LHCN-M2 (cell line): Measurements from ENCODE around the gene MYO19. TPM values are rescaled to one million over a fixed set of nuclear protein-coding genes. Genes with fewer than 3 reads are reported as not detected.
A peak's percentile ranks its signal among the peaks of the same experiment; 100 is the strongest.
"Not testable (repeated sequence)": the region's sequence is repeated elsewhere in the genome, so short reads cannot be mapped to it uniquely, and the experiment has no call there.

ENCODE experiments used
- DNase-seq: peaks from one replicate; pipeline ENCODE4 v3.0.0-alpha.2; 2012; ENCODE audit warnings: low read depth
- total RNA-seq: library from RNA; depleted of rRNA; stranded (reverse); fragments of >200 nt; gene quantifications from 2 replicates; pipeline ENCODE4 v1.2.3, GENCODE V29; 2014

The MYO19 gene
- total RNA-seq, 1 experiment from 2014 or later: 66.8 TPM

DNA sequence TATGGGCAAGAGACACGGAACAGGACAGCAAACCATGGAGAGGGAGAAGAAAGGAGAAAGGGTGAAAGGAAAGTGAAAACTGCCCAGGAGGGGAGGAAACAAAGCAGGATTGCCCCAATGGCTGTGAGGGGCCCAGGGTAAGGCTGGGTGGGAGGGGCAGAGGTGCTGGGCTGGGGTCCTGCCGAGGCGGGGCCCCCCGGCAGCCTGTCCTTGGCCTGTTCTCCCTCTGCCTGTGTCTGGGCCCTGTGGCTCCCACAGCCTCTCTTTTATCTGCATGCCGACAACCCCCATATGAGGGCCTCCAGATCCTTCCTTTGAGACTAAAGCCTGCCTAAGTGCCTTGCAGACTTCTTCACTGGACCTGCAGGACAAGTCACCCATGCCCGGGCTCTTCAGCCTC, 32.7 kb downstream of the MYO19 start:
- no peak for DNase-seq

DNA sequence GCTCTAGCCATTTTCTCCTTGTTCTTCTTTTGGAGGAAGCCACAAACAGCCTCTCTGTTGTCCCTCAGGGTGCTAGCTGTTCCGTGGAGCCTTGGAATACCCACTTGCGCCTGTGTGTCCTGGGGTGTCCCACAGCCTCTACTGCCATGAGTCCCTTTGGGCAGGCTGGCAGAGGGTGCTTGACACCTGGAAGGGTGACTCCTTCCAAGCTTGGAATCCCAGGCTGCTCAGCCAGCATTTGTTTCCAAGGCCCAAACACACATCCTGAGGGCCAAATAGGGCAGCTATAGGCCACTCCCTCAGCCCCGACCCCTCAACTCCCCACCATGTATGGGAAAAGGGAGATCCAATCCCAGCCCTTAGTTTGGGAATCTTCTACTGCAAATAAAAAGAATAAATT, 33.3 kb downstream of the MYO19 start:
- DNase-seq: no peak

GRCh38 chr17:36500745-36501225, 33.9 kb downstream of the MYO19 start:
- no peak for DNase-seq

GRCh38 chr17:36498560-36499300, 35.9 kb downstream of the MYO19 start:
- no peak for DNase-seq

DNA sequence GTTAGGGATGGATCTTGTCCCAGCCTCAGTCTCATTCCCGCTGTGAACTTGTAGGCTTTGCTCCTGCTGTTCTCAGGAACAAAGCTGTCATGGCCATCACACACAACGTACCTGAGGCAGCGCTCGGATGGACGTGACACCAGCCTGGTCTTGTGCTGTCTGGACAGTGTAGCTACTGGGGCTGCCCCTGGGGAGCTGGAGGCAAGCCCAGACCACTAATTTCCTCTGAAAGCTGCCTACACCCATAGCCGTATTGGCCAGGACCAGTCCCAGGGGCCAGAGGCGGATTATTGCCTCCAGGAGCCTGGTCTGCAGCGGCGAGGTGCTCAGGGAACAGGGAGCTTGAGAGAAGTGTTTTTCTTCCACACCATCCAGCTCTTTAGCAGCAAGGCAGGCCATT, 36.5 kb downstream of the MYO19 start:
- no peak for DNase-seq

GRCh38 chr17:36496018-36496789, 38.5 kb downstream of the MYO19 start:
- no peak for DNase-seq

DNA sequence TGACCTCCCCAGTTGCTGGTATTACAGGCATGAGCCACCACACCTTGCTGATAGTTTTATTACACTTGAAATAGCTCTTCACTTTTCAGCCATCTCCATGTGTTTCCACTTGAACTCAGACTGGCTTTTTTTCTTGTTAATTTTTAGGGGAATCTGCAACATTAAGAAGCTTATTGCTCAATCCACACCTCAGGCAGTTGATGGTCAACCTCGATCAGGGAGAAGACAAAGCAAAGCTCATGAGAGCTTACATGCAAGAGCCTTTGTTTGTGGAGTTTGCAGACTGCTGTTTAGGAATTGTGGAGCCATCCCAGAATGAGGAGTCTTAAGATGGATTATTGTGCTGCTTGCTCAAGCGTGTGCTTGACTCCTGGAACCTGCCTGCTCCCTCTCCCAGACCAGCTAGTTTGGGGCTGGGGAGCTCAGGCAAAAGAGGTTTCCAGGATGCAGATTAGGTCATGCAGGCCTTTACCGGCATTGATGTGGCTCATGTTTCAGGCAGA, 39.5 kb downstream of the MYO19 start:
- DNase-seq: no peak

GRCh38 chr17:36494674-36495073, 40.0 kb downstream of the MYO19 start:
- DNase-seq: no peak

DNA sequence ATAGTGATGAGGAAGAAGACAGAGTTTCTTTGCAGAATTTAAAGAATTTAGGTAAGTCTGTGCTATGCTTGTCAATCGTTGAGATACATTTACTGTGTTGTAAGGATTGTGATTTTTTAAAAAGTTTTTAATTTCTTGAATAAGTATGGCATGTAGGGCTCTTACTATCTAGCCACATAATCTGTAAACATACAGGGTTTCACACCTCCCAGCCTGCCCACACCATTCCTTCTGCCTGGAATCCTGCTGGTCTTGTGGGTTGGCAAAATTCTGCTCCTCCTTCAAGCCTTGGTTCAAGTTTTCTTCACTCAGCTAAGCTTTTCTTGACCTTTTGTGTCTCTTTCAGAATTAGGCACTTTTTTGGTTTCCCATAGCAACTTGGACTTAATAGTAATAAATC, 40.7 kb downstream of the MYO19 start:
- DNase-seq: no peak

DNA sequence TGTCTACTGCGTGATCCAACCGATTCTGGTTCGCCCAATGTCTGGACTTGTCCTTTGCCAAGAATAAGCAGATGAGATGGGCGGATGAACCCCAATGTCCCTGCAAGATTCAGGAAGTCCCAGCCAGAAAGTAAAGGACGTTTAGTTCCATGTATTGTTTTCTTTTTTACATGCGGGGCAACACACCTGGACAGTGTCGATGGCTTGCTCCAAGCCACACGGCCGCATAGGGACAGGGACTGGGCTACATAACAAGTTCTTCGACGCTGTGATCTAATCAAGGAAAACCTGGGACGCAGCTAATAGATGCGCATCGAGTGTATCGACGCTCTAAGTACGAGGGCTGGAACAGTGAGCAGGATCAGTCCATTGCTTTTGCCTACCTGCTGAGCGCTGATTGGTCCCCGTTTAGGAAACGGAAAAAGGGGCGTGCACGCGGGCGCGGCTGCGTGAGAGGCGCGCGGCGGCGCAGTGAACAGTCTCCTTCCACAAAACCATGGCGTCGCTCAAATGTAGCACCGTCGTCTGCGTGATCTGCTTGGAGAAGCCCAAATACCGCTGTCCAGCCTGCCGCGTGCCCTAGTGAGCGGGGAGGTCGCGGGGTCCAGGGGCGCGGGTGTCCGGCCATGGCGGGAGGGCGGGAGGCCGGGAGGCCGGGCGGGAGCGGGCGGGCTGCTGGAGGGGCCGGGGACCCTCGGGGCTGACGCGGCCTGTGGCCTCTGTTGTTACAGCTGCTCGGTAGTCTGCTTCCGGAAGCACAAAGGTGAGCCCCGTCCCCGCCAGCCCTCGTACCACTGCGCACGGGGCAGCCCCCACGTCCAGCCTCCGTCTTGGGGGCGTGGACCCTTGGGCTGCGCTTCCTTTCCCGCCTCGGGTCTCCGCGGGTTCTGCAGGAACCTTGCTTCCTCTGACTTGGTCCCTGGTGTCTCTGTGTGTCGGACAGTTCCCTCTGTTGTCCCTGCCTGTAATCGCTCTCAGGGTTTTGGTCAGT, 48.2 kb downstream of the MYO19 start, which contains the start of gene ZNHIT3:
Gene ZNHIT3, plus strand, starts transcription at position 478 of the 991 bp plus-strand sequence. Its CDS starts 19 bp downstream, at position 497.
- peak; percentile 92 for DNase-seq

DNA sequence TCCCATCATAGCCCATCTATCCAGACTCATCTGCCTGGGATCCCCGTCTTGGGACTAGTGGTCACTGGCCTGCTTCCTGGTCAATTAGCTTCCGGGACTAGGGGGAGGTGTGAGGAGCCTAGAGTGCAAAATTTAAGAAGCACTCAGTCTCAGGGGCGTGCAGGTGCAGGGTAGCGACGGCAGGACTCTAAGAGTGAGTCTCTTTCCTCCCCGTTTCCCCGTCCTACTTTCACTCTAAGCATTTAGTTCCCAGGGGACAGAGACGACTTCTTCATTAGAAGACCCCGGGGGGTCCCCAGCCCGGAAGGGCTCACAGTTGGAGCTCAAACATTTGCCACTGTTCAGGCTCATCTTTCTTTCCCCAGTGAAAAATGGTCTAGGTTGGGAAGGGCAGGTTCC, 48.9 kb downstream of the MYO19 start:
- no peak for DNase-seq

DNA sequence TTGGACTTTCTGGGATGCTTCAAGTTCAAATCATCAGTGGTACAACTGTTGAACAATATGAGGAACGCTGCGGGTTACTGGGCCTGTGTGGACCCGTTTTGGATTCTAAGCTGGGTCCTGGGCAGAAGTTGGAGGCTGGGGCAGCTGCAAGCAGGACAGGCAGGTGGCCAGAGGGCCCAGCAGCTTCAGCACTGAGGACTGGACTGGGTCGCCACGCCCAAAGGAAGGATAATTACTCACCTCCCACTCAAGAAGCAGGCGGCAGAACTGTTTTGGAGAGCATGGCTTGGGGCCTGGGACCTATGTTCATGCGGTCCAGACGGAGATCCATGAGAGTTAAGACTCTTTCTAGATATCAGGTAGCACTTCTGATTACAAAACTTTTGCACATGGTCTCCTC, 49.6 kb downstream of the MYO19 start:
- no peak for DNase-seq

GRCh38 chr17:36484021-36484420, 50.6 kb downstream of the MYO19 start:
- DNase-seq: not testable (repeated sequence)

GRCh38 chr17:36482611-36483504, 51.8 kb downstream of the MYO19 start:
- DNase-seq: peak; percentile 65

DNA sequence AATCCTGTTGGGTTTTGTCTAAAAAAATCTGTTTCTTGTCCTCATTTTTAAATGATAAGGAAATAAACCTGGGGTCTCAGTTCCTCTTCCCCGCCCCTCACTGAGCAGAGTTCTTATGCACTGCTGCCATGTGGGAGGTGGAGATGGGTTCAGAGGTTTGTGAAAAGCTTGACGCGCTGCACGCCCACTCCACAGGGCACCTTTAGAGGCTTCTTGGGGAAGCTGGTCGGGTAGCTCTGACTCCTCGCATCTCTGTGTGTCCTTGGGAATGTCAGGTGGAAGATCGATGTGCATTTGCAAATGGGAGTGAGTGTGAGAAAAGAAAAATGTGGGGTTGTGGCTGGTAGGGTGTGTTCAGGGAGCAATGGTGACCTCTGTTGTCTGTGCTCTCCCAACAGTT, 52.8 kb downstream of the MYO19 start:
- no peak for DNase-seq

DNA sequence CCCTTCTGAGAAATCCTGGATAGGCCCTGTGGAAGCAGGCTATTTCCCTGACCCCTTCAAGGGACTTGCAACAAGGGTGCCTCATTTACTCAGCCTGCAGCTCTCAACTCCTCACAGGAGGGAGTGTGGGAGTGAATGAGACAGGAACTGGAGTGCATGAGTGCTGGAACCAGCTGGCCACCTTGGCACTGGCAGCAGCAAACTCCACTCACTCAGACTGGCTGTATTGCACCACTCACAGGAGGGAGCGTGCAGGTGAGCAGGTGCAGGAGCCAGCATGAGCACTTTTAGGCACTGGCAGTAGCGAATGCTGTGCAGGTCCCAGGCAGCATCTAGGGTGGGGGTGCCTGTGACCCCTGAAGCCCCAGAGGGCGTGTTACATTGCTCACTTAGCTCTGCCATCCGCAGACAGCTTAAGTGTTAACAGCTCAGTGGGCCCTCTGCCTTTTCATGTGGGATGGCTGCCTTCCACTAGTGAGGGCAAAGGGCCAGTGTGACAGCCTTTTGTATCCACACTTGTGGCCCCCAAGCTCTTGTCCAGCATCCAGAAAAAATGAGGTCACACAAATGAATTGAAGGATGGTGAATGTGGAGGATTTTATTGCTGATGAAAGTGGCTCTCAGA, 59.2 kb downstream of the MYO19 start:
- no peak for DNase-seq

- no peak for DNase-seq
These were observed 60.1 kb downstream of the MYO19 start for GRCh38 chr17:36474571-36474970.

DNA sequence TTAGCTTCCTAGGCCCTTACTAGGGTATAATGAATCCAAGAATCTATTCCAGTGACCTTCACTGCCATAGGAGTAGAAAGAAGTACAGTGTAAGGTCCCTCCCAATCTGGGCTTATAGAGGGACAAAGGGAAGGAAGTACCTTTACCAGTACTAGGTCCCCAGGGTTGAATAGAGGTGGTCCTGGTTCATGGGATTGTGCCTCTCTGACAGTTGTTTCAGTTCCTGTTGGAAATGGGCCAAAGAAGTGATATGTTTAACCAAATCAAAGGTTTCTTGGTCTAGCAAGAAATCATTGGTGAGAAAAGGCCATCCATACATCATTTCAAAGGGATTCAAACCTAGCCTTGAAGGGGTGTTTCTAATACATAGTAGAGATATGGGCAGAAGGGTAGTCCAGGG, 64.2 kb downstream of the MYO19 start:
- no peak for DNase-seq

DNA sequence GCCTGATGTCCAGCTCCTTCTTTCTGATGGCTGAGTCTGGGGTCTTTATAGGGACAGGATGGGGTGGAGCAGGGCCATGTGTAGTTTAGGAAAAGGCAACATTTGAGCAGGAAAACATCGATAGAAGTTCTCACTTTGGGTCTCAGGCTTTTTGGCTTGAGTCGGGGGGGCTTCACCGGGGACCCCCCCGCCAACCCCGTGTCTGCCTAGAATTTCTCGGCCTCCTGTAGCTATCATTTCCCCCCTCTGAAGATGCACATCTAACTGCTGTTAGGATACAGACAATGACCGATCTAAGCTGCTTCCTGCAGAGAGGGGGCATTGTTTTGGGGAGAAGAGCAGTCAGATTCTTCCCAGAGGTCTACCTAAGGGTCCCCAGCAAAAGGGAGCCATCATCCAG, 64.9 kb downstream of the MYO19 start:
- no peak for DNase-seq
